Anterior cingulate cortex (tissue), 58 donors: Measurements from ENCODE around the gene DCHS2.

Experiments
- DNase-seq, 58 donors: peaks; one replicate each; lab custom pipeline; 2025; lab: John Stamatoyannopoulos, UW

The DCHS2 gene

DNA sequence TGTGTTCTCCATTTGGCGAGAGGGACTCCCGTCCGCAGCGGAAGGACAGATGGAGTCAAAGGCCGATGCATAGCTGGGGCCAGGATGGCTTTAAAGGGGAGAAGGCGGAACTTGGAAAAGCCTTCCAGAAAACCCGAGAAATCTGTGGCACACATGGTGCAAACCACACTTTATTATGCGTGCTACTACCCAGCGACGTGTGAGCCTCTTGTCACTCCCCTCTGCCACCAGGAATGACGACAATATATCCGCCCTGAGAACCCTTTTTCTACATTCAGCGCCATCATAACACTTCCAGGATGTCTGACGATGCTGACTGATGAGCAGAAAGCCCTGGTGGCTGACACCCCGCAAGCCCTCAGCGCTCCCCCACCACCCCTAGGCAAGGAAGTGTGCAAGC lies 689 bp upstream of the DCHS2 start:
- DNase-seq: no peak

DNA sequence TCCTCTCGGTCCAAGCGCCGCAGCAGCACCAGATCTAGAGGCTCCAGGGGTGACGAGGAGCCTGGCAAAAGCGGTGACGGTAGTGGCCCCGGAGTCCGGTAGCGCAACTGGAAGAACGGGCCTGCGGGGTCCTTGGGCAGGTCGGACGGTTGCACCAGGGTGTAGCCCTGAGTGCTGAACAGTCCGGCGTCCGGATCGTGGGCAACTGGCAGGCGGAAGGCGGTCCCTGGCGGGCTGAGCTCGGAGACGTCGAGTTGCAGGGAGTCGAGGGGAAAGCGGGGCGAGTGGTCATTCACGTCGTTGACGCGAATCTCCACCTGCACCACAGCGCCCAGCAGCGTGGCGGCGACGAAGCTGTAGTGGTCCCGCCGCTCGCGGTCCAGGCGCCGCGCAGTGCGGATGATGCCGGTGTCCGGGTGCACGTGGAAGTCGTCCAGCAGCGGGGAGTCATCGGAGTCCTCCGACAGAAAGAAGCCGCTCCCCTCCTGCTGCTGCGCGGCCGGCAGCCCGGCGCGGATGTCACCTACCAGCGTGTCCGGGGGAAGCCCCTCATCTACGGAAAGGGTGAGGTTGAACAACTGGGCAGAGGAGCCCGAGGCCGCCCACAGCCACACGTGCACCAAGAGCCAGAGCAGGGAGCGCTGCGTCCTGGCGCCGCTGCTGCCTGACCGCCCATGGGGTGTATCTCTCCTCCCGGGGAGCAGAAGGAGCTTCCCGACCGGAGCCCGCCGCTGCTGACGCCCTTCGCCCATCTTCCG lies 837 bp downstream of the DCHS2 start:
- peak in 3 of 58 donors; percentile 5 to 45 (median 9) for DNase-seq

DNA sequence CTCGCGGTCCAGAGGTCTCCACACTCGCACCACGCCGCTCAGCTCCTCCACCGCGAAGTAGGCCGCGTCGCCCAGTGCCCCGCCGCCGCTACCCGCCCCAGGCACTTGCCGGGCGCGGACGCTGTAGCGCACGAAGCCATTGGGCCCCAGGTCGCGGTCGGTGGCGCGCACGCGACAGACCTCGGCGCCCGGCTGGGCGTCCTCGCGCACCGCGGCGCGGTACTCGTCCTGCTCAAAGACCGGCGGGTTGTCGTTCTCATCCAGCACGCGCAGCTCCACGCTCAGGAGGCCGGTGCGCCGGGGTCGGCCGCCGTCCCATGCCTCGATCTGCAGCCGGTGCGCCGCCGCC lies 1.4 kb downstream of the DCHS2 start:
- no peak for DNase-seq

DNA sequence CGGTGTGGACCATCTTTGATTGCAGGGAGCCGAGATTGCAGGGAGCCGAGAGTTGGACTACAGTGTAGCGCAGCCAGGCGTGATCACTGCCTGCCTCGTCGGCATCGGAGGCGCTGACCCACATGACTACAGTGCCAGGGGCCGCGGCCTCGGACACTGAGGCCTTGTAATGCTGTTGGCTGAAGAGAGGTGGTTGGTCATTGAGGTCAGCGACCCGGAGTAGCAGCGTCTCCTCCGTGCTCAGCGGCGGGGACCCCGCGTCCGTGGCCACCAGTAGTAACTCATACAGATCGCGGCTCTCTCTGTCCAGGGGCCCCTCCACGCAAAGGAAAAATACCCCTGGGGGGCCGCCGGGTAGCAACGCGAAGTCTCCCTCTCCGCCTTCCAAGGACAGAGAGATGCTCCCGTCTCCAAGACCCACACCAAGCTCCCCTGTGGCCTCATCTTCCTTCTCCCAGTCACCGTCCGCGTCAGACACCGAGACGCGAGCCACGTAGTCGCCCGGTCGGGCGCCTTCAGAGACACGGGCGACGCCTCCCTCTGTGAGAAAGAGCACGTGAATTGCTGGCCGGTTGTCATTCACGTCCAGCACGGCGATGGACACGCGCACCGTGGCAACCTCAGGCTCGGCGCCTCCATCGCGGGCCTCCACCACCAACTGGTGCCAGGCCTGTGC lies 1.9 kb downstream of the DCHS2 start:
- DNase-seq: peak in 1 of 58 donors; percentile 12

DNA sequence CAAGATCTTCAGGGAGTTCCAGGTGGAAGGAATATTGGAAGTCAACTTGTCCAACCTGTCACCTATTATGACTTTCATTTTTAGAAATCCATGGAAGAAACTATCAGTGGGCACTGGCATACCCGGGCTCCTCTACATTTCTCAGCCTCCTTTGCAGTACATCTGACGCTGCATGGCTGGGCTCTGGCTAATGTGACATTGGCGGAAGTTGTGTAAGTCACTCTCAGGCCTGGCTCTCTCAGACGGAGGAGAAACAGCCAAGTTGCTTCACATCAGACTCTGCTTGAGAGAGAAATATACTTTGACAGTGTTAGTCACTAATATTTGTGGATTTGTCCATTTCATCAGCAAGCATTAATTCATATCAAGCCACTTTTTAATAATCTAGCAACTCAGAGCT lies 4.5 kb downstream of the DCHS2 start:
- DNase-seq: no peak

DNA sequence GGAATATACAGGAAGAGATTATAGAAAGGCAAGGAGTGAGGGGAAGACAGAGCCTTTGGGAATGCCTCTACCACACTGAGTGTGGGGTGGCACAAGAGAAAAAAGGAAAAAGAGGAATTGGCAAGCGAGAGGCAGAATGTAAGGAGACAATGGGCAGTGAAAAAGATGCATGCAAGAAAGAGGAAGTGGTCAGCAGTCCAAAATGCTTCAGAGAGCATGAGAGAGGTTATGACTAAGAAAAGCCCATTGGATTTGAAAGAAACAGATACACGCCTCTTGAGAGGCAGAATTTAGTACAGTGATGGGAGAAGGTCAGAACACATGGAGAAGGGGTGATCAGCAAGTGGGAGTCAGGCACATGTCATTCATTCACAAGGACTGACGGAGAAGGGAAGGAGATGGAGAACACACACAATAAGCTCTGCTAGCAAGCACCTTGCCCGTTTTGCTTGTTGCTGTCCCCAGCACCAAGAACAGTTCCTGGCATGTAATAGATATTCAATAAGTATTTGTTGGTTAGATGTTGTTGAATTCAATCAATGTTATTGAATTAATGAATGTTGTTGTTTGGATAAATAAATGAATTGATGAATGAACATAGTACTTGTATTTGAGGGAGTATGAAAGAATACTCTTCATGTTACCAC lies 6.3 kb downstream of the DCHS2 start:
- DNase-seq: no peak

DNA sequence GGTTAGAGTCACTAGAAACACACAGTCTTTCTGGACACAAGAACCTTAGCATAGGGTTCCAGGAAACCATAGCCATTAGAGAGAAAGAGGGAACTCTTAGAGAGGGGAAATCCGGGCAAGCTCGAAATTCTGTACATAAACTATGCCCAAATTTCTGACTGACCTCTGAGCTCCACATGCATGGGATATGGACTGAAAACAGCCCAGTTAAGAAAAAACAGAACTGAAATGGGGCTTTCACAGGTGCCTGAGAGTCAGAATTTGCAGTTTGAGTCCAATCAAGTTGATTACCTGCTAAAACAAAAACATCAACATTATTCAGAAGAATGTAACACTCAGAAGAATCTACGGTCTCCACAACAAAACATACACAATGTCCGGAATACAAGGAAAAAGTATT lies 13.1 kb downstream of the DCHS2 start:
- no peak for DNase-seq

DNA sequence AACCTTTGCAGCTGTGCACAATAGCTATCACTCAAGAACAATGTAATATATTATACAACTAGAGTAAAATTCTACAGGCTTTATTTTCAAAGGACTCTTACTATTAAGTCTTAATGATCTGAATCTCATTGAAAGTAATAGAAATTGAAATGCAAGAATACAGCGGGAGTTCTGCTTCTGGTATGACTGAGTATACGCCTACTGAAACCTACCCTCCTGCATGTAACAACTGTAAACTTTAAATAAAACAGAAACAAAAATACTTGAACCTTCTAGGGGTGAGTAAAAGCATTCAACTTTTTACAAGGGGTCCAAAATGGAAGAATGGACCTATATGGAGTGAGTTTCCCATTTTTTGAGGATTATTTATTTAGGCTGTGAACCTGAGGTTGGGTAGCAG lies 13.5 kb downstream of the DCHS2 start:
- no peak for DNase-seq

DNA sequence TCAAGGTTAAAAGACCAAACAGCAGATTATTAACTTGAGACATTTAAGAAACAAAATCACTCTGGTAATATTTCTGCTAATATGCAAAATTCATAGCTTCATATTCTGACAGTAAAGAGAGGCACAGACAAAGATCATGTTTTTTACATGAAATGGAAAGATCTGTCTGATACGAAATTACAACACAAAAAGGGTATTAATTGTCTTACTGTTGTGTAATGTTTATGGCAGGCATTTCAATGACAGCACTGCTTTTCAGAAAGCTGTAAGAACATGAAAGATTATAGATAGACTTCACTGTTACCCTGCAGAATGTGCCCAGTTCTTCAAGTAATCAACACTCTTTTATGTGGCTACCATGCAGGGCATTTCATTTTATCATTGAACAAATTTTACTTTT lies 15.4 kb downstream of the DCHS2 start:
- no peak for DNase-seq

DNA sequence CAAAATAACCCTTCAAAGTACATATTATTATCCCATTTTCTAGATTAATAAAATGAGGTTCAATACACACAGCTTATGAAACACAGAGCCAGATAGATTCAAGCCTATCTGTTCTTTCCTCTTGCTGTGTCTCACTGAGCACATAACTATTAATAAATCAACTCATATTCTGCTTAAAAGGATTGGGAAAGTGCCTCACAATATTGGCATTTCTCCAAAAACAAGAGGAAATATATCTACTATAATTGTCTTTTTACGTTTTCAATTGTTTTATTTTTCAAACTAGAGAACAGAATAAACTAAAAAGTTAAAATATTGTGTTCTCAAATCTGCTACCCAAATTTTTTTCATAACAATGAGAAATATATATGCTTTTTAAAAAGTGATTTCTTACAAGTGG lies 15.8 kb downstream of the DCHS2 start:
- DNase-seq: no peak

DNA sequence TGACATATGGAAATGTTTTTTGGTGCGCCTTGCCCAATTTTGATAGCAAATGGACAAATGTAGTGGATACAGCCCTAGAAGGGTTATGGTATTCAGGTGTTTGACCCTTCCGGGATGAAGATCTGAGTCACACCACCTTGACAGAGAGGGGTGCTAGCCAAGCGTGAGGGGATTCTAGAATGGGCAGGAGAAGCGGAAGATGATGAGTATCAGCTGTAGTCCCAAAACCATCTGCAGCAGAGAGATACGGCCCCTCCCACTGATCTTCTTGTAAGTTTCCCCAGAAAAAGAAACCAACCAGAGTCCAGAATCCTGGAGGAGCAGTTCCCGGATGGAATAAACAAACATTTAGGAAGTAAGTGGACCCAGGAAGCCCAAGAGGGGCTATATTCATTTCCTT lies 18.1 kb downstream of the DCHS2 start:
- DNase-seq: no peak

DNA sequence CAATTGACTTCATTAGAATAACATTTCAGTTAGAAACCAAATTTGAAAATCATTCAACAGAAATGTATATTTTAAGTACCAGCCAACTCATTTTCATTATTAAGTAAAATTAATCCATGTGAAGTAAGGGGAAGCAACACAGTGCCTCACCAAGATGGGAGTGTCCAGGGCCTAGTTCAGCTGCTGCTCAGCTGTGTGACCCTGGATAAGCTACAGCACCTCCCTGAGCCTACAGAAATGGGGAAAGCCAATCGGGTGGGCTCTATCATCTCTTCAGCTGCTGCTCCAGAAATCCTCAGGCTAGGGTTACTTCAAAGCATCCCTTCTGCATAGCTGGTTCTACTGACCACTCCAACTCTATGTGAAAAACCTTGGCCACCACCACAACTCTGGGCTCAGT lies 18.7 kb downstream of the DCHS2 start:
- DNase-seq: no peak

DNA sequence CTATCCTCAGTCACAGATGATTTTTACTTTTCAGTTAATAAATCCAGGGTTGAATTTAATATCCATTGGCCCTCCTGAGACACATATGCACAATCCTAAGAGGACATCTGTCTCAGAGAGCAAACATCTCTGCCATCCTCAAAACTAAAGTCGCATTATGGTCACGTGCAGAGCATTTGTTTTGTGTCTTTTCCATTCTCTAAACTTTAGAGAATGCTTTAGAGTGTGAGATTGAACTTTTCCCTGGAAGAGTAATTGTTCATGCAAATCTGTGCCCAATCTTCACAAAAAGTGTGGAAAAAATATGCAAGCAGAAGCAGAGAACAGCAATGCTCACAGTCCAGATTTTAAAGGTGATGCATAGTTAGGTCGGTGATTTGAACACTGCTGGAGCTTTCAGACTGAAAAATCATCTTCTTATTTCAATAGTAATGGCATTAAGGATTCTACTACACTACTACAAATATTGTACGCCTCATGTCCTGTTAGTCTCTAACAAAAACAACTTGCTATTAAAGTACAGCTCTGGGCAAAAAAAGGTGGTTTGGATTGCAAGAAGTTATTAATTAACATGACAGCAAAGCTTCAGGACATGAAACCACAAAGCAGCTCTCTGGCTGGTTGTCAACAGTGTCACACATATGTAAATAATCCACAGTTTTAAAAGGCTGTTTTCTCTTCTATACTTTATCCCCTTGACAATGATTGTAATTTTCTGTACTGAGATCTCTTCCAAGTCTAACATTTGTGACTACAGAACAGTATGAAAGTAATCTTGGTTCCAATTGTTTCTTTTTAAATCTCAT lies 19.9 kb downstream of the DCHS2 start:
- no peak for DNase-seq

DNA sequence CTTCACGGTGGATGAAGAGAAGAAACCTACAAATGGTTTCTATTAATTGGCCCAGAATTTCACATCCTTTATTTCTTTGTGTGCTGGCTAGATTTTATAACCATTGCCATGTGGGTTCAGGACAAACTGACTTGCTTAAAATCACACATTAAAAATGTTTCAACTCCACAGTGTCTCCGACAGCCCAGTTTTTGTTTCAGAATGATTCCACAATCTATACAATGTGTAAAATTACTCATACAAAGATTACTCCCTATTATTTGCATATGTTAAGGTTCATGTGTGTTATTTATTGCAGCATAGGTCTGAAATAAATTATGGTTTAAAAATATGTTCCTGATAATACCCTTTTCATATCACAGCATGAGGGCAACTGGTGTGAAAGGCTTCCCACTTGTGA lies 20.6 kb downstream of the DCHS2 start:
- no peak for DNase-seq

DNA sequence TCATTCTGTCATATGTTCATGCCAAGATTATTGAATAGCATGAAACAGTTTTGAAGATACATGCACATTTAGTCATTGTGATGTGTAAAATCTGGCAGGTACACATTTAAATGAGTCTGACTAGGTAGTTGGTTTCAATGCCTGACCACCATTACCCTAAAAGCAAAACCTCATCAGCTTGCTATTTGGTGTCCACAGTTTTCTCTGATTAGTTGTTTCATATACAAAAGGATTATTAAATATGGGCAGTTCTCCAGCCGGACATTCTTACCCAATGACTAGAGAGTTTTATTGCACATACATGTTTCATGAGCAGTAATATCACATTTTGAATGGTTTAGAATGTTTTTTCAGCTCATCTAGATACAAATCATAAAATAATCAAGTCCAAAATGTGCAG lies 23.7 kb downstream of the DCHS2 start:
- DNase-seq: no peak

DNA sequence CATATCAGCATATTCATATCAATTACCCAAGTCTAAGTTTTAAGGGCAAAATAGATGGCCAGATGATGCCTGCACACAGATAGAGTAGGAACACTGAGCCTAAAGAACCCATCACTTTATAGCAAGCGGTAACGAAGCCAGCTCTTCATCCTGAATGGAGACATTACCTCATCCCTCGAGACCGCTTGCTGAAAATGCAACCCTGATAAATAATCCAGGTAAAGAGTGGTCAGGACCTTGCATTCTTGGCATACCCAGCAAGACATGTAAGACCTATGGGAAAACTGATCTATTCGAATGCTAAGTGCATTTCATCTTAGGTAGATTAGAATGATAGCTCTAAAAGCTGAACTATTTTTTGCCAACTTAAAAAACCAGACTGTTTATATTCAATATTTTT lies 25.3 kb downstream of the DCHS2 start:
- no peak for DNase-seq

DNA sequence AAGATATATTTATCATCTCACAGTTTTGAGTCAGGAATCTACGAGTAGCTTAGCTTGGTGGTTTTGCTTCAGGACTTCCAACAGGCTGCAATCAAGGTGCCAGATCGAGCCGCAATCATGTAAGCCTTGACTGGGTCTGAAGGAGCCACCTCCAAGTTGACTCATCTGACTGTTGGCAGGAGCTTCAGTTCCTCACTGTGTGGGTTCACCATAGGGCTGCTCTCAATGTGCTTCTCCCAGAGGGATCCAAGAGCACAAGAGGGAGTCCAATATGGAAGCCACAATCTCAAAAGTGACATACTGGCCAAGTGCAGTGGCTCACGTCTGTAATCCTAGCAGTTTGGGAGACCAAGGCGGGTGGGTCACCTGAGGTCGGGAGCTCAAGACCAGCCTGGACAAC lies 26.5 kb downstream of the DCHS2 start:
- no peak for DNase-seq

DNA sequence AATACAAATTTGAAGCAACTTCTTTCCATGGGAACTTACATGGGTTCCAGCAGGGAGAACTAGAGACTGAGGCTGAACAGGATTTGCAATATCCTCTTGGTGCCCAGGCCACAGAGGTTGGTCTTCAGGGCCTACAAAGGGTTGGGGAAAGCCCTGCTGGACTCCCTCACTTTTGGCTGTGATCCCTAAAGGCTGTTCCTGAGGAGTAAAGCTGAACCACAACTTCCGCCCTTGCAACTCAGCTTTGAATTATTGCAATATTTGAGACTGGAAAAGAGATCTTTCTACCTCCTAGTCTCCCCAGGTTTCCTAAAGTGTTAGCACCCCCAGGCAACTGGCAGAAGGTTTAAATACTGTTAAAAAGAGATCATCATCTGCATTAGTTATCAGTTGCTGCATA lies 26.9 kb downstream of the DCHS2 start:
- DNase-seq: no peak

DNA sequence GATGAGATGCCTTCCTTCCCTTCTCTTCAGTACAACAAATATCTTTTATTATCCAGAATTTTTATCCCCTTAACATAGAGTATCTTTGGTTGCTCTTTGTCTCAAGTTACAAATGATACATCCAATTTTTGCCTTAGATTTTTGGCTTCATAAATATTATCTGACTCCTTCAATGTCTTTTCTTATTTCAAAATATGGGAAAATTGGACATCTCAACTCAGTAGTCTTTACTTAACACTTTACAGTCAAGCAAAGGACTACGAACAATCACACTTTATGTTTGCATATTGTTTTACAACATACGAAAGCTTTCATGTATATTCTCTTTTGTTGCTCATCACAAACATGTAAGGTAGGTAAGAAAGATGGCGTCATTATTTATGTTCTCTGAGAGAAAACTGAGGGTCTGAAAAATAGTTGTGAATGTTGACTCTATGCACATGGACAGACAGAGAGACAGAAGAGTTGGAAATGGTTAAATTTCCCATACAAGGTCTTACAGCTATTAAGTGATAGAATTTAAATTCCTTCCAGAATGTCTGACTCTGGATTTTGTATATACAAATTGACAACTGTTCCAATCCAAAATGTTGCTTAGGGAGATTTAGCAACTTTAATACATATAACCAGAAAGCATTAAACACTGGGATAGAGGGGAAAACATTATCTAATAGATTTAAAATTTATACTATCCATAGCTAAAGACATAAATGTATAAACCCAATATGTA lies 29.4 kb downstream of the DCHS2 start:
- no peak for DNase-seq

DNA sequence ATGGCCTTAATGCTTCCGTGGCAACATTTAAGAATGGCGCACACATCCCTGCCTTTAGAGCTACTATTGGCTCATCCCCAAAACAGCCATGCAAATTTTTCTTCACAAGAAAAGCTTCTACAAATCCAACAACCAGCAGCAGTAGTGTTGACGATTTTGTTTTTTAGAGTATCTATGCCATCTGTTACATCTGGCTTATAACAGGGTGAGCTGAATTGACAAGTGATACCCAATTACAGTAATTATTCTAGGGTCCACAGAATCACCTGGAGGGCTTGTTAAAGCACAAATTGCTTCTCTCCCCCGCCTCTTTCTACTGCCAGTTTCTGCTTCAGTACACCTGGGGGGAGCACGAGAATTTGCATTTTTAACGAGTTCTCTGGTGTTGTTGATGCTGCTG lies 34.1 kb downstream of the DCHS2 start:
- no peak for DNase-seq

DNA sequence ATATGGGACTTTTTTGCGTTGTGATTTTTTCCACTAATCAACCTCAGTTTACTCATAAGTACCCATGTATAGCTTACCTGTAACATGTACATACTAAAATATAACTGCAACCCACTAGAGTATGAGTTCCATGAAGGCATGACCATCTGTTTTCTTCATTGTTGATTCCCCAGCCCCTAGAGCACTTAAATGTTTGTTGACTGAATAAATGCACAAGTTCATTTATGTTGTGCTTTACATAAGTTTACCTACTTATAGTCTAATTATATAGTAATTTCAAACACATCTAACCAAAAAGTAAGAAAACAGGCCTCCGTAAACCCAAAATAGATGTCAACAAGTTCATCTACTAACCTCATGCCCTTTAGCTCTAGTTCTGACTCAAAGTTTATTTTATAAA lies 34.7 kb downstream of the DCHS2 start:
- DNase-seq: no peak
